ENCODE measurements around the gene ATP8B1. TPM values are rescaled to one million over a fixed set of nuclear protein-coding genes. Genes with fewer than 3 reads are reported as not detected.

The ATP8B1 gene
- polyA plus RNA-seq, 2 of the 4 experiments (the other 2 are of a cell fraction) = 7.1 to 23.4 TPM

GRCh38 chr18:57846258-57846657, 43.1 kb upstream of the ATP8B1 start (continued):
- TF ChIP-seq TP53 (CRISPR knock-in tag; IDR thresholded peaks at IDR 0.05) (no peak), RCOR1 (IDR thresholded peaks at IDR 0.05; ENCODE audit: low read depth, low read length) (no peak), RAD21 (conservative IDR thresholded peaks at IDR 0.05 in 1 of 2, IDR thresholded peaks at IDR 0.05 in 1 of 2) (no peak), TFCP2L1 (CRISPR knock-in tag; IDR thresholded peaks at IDR 0.05) (no peak), MAZ (IDR thresholded peaks at IDR 0.05; ENCODE audit: borderline replicate concordance, low read depth, low read length) (no peak)

- Histone ChIP-seq H3K9me3 (no peaks in the 10 kb centered on the region), H3K27ac (peak overlapping the region; percentile 70 to 87; a peak in 5 of 6 replicates), H3K4me1 (peaks cover 31% of the 10 kb centered on the region), H3K4me3 (no peak overlapping the region), H3K4me2 (peak overlapping the region; percentile 50)
- ChIA-PET CTCF (interaction anchor here (0.8 to 1.4 kb wide), 3 partner anchors 11 to 17 kb away, joined by 3 to 4 read pairs (median 4); no protein-coding TSS in a partner anchor), POLR2A (no interaction called here)
- ATAC-seq = peak; percentile 62 to 79; a peak in 4 of 6 replicates
- TF ChIP-seq KDM5A (IDR thresholded peaks at IDR 0.05) = no peak
- no peak for TF ChIP-seq PBX3 (IDR thresholded peaks at IDR 0.05)
- TF ChIP-seq HOXB5 (CRISPR knock-in tag; IDR thresholded peaks at IDR 0.05) = no peak
- no peak for TF ChIP-seq RAD21 (conservative IDR thresholded peaks at IDR 0.05 in 1 of 2, IDR thresholded peaks at IDR 0.05 in 1 of 2)
- TF ChIP-seq CTCF (IDR thresholded peaks at IDR 0.05) = no peak
- TF ChIP-seq USF2 (IDR thresholded peaks at IDR 0.05) = no peak
- TF ChIP-seq FOXS1 (CRISPR knock-in tag; IDR thresholded peaks at IDR 0.05) = no peak
- TF ChIP-seq HDAC2 (IDR thresholded peaks at IDR 0.05) = no peak
- TF ChIP-seq RFX5 (IDR thresholded peaks at IDR 0.05) = no peak
- no peak for TF ChIP-seq ESRRA (IDR thresholded peaks at IDR 0.05; ENCODE audit: borderline replicate concordance, low read length)
- no peak for TF ChIP-seq SMC3 (IDR thresholded peaks at IDR 0.05)
- TF ChIP-seq NPAS2 (CRISPR knock-in tag; IDR thresholded peaks at IDR 0.05; ENCODE audit: borderline replicate concordance) = no peak
- no peak for TF ChIP-seq REST (IDR thresholded peaks at IDR 0.05)
- no peak for TF ChIP-seq E2F6 (IDR thresholded peaks at IDR 0.05; ENCODE audit: borderline replicate concordance, low read depth)
- TF ChIP-seq HEYL (CRISPR knock-in tag; IDR thresholded peaks at IDR 0.05) = no peak
- WGBS (ENCODE audit: missing lambda C conversion rate) = 75% methylated on average over 3 of the region's 3 CpGs
- DNase-seq (ENCODE audit: low read depth in 1 of 2, low spot score in 1 of 2) = no peak
- no peak for FAIRE-seq
Observed at GRCh38 chr18:57845605-57846074, 42.5 kb upstream of the ATP8B1 start.

Measured in A549 (cell line).